ENCODE results near the gene PTPRT. TPM values are rescaled to one million over a fixed set of nuclear protein-coding genes. Genes with fewer than 3 reads are reported as not detected.

PTPRT gene
- total RNA-seq, 1 experiment from 2014 or later = not detected

- Histone ChIP-seq H3K9ac (ENCODE audit: low read length) (no peak overlapping the region), H3K79me2 (ENCODE audit: insufficient read depth, low read length) (no peaks in the 10 kb centered on the region), H2AFZ (ENCODE audit: low read depth, low read length, poor library complexity, severe bottlenecking) (no peak overlapping the region), H3K4me3 (replicated peaks in 1 of 2; ENCODE audit: low read depth in 1 of 2, low read length in 2 of 2) (no peak overlapping the region), H3K27ac (ENCODE audit: low read depth, low read length) (no peak overlapping the region), H3K27me3 (ENCODE audit: insufficient read depth, low read length) (no peaks in the 10 kb centered on the region), H3K9me2 (ENCODE audit: insufficient read depth) (no peaks in the 10 kb centered on the region), H3K4me2 (ENCODE audit: low read length) (no peak overlapping the region), H3K9me3 (ENCODE audit: control insufficient read depth in 1 of 2, insufficient read depth in 1 of 2, low read depth in 1 of 2, low read length in 2 of 2) (no peaks in the 10 kb centered on the region), H3K36me3 (ENCODE audit: control insufficient read depth in 1 of 2, insufficient read depth in 2 of 2, low read length in 2 of 2) (no peaks in the 10 kb centered on the region), H4K20me1 (ENCODE audit: insufficient read depth) (no peaks in the 10 kb centered on the region), H3K4me1 (ENCODE audit: control insufficient read depth in 1 of 2, insufficient read depth in 2 of 2, low read length in 2 of 2) (no peaks in the 10 kb centered on the region)
- CTCF ChIA-PET = no interaction called here
- no TSS peak for BruUV-seq (replicated peaks)
- RAD21 ChIA-PET (ENCODE audit: low non-redundant PET in 1 of 2, low total read pairs in 2 of 2, uncharacterized antibody in 2 of 2, unreplicated experiment in 2 of 2) = no interaction called here
- no peak for ATAC-seq
- intact Hi-C loops (cut with micrococcal nuclease) = no loop called here
- TF ChIP-seq CEBPB (IDR thresholded peaks at IDR 0.05; ENCODE audit: low read depth) = no peak
- no peak for TF ChIP-seq RAD21 (IDR thresholded peaks at IDR 0.05; ENCODE audit: low read depth)
- TF ChIP-seq SP1 (IDR thresholded peaks at IDR 0.05; ENCODE audit: low read depth) = no peak
- no peak for TF ChIP-seq MAX (IDR thresholded peaks at IDR 0.05)
- no peak for TF ChIP-seq SRF (IDR thresholded peaks at IDR 0.05; ENCODE audit: low read depth)
- TF ChIP-seq POLR2AphosphoS5 (IDR thresholded peaks at IDR 0.05; ENCODE audit: low read depth, low read length) = no peak
- no peak for TF ChIP-seq SIN3A (IDR thresholded peaks at IDR 0.05; ENCODE audit: low read depth)
- POLR2A ChIA-PET = no interaction called here
- DNase-seq (ENCODE audit: low read depth, low spot score) = no peak
These were observed 49.0 kb downstream of the PTPRT start for GRCh38 chr20:43140726-43141125.

- no peak overlapping the region for H3K4me3 ChIP-seq (replicated peaks in 1 of 2; ENCODE audit: low read depth in 1 of 2, low read length in 2 of 2)
- H2AFZ ChIP-seq (ENCODE audit: low read depth, low read length, poor library complexity, severe bottlenecking) = no peak overlapping the region
- CTCF ChIA-PET = no interaction called here
- no peaks in the 10 kb centered on the region for H3K4me1 ChIP-seq (ENCODE audit: control insufficient read depth in 1 of 2, insufficient read depth in 2 of 2, low read length in 2 of 2)
- no peak overlapping the region for H3K9ac ChIP-seq (ENCODE audit: low read length)
- H3K79me2 ChIP-seq (ENCODE audit: insufficient read depth, low read length) = no peaks in the 10 kb centered on the region
- H3K36me3 ChIP-seq (ENCODE audit: control insufficient read depth in 1 of 2, insufficient read depth in 2 of 2, low read length in 2 of 2) = no peaks in the 10 kb centered on the region
- intact Hi-C loops (cut with micrococcal nuclease) = no loop called here
- DNase-seq (ENCODE audit: low read depth, low spot score) (no peak), ATAC-seq (no peak)
- no TSS peak for BruUV-seq (replicated peaks)
- POLR2A ChIA-PET = no interaction called here
- no peaks in the 10 kb centered on the region for H3K9me2 ChIP-seq (ENCODE audit: insufficient read depth)
- H4K20me1 ChIP-seq (ENCODE audit: insufficient read depth) = no peaks in the 10 kb centered on the region
- no peaks in the 10 kb centered on the region for H3K9me3 ChIP-seq (ENCODE audit: control insufficient read depth in 1 of 2, insufficient read depth in 1 of 2, low read depth in 1 of 2, low read length in 2 of 2)
- H3K27ac ChIP-seq (ENCODE audit: low read depth, low read length) = no peak overlapping the region
- RAD21 ChIA-PET (ENCODE audit: low non-redundant PET in 1 of 2, low total read pairs in 2 of 2, uncharacterized antibody in 2 of 2, unreplicated experiment in 2 of 2) = no interaction called here
- H3K27me3 ChIP-seq (ENCODE audit: insufficient read depth, low read length) = no peaks in the 10 kb centered on the region
- no peak overlapping the region for H3K4me2 ChIP-seq (ENCODE audit: low read length)
- TF ChIP-seq POLR2AphosphoS5 (IDR thresholded peaks at IDR 0.05; ENCODE audit: low read depth, low read length) = no peak
- TF ChIP-seq ZBTB33 (IDR thresholded peaks at IDR 0.05; ENCODE audit: extremely low read depth, insufficient replicate concordance, low read length) = no peak
- no peak for TF ChIP-seq CTCF (IDR thresholded peaks at IDR 0.05 in 2 of 3, conservative IDR thresholded peaks at IDR 0.05 in 1 of 3; ENCODE audit: borderline replicate concordance in 1 of 3, insufficient read depth in 1 of 3, low read depth in 2 of 3, low read length in 2 of 3)
- TF ChIP-seq ZFX (IDR thresholded peaks at IDR 0.05) = no peak
- TF ChIP-seq CEBPB (IDR thresholded peaks at IDR 0.05; ENCODE audit: low read depth) = no peak
- TF ChIP-seq RAD21 (IDR thresholded peaks at IDR 0.05; ENCODE audit: low read depth) = no peak
- TF ChIP-seq EZH2 (IDR thresholded peaks at IDR 0.05) = no peak
- TF ChIP-seq CBX3 (IDR thresholded peaks at IDR 0.05; ENCODE audit: low read depth) = no peak
These were observed 51.5 kb downstream of the PTPRT start for GRCh38 chr20:43138061-43138770.

Data from HCT116 (cell line).